ENCODE results near the gene PEX19.
A peak's percentile ranks its signal among the peaks of the same experiment; 100 is the strongest.
"Not testable (repeated sequence)": the region's sequence is repeated elsewhere in the genome, so short reads cannot be mapped to it uniquely, and the experiment has no call there.

The PEX19 gene, protein sequence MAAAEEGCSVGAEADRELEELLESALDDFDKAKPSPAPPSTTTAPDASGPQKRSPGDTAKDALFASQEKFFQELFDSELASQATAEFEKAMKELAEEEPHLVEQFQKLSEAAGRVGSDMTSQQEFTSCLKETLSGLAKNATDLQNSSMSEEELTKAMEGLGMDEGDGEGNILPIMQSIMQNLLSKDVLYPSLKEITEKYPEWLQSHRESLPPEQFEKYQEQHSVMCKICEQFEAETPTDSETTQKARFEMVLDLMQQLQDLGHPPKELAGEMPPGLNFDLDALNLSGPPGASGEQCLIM

DNA sequence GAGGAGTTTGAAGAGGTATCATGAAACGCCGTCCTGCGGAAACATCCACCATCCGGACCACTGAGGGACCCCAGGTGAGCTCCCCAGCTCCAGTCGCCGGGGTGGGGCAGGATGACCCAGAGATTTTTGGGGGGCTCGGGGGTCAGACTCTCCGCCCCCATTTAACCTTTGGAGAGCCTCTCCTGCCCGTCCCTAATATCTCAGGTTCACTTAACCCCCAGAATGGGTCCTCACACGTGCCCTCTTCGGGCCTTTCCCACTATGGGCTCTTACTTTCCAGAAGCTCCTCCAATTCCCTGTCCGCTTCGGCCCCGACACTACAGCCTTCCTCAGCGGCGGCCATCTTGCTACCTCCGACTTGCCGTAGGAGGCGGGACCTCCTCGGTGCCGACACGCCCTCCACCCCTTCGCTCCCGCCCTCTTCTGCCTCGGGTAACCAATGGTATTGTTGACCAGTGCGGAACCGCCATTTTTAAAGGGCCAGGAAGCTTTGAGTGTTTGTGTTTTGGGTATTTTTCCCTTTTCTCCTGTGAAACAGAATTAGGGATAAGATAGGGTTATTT lies at the start of gene PEX19:
PEX19 (minus strand) TSS at position 352 of the 563 bp plus-strand sequence; CDS start at position 343, 9 bp downstream.
- peak; percentile 90 for DNase-seq

DNA sequence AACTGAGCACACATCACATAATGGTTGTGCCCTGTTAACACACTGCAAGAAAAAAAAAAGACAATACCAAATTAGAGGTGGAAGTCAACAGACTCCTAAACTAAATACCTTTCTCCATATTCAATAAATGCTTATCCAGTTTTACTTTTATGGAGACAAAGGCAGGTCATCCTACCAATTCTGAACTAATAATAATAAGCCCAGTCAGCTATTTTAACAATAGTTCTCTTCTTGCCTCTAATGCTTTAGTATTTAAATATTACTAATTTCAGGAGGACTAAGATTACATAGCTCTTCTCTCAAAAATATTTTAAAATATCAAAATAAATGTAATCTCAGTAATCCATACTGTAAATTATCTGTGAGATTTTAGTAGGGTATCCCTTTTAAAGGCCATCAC lies 47.6 kb upstream of the PEX19 start:
- DNase-seq = no peak

DNA sequence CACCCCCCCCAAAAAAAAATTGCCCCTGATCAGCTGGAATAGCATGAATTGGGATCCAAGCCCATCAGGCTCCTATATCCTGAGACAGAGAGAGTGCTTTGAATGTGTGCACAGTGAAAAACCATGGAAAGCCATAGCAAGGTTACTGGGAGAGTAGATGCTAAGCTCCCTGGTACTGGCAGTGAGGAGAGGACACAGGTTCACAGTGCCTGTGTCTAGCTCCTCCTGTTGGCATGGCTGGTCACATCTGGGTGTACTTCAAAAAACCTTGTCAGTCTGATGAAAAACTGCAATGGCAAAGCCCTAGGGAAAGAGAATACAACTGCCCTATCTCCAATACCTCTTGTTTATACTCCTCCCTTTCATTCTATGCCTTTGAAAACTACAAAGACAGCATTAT lies 45.2 kb upstream of the PEX19 start:
- no peak for DNase-seq

DNA sequence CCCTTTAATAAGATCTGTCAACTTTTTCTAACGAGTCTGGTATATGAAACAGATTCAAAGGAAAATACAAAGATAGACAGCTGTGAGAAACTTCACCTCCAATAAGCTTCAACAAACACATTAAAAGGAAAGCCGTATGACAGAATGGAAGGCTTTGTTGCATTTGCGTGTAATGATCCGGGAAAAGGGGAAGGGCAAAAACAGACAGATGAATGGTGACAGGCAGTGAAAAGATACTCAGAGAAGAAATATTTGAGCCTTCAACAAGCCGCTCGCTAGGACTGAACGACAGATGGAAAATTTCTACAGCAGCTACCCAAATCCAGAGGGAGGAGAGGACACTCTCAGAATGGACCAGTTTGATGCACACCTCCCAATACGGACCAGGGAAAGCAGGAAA lies 43.3 kb upstream of the PEX19 start:
- no peak for DNase-seq

DNA sequence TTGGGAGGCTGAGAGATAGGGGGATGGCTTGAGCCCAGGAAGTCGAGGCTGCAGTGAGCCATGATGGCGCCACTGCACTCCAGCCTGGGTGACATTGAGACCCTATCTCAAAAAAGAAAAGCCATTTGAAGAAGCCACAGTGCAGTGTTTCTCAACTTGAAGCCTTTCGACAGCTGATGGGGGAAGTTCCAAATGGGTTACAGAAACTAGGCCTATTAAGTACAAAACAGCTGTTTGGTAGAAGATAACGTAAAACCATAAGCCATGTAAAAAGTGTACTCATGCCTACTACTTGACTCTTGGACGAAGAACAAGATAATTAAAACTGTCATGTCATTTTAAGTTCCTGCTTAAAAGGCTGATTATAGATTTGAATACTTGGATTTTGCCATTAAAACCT lies 41.5 kb upstream of the PEX19 start:
- DNase-seq = peak; percentile 79

DNA sequence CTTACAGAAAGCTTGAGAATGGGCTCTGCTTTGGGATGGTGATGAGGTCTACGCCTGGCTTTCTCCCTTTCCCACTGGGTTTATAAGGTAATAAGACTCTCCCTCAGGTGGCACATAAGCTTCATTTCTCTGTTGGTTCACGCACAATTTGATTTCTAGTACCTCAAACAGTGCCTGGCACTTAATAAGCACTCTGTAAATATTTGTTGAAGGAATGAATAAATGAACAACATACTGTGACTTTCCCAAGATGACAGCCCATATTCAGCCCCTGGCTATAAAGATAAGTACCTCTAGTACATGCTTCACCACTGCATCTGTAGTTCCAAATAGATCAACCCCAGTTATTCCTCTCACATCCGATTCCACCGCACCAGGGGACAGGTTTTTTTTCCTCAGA lies 40.3 kb upstream of the PEX19 start:
- no peak for DNase-seq

DNA sequence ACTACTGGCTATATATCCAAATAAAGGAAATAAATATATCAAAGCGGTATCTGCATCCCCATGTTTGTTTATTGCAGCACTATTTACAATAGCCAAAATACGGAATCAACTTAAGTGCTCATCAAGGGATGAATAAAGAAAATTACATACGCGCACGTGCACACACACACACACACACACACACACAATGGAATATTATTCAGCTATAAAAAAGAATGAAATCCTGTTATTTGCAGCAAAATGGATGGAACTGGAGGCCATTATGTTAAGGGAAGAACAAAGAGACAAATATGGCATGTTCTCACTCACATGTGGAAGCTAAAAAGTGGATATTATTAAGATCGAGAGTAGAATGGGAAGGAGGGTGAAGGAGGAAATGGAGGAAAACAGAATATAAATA lies 37.9 kb upstream of the PEX19 start:
- no peak for DNase-seq

DNA sequence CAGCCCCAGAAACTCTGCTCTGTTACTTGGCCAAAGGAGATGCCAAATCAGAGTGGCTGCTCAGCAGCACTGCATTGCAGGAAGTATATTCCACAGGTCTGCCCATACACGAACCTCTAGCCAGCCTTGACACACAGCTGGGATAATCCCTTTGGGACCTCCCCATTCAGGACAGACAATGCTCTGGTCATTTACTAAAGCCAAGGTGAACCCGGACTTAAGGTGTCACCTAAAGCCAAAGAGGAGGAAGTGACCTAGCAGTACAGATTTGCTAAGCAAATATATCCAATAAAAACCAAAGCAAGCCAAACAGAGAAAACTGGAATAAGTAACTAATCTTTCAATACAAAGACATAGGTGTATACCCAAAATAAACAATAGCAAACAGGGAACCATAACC lies 30.4 kb upstream of the PEX19 start:
- DNase-seq = no peak

DNA sequence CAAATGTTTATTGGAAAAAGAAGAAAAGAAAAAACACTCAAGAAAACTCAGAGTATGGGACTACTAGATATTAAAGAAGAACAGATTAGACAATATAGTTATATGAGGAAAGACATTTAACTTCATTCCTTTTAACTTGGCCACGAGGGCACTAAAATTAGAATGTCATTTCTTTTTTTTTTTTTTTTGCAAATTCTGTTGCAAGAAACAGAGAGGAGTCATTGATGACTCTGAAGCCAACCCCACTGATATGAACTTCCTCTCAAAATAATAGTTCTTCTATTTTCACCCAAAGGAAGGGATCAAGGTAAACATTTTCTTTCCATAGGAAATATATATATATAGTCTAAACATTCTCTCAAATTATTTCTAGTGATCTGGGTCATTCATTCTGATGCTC lies 24.6 kb upstream of the PEX19 start:
- no peak for DNase-seq

DNA sequence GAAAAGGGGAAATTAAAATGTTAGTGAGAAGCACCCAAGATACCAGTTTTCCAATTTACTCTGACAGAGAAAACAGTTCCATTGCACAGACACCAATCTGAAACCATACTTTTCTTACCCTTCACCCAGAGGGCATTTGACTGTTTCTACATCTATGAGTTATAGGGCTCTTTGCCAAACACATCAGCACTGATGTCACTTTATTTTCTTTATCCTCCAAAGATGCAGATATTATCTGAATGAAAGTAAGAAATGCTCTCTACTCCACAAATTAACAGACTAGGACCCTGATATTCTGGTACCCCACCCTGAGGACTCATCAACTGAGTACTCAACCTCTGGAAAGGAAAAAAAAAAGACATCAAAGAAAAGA lies 24.2 kb upstream of the PEX19 start:
- DNase-seq = no peak

DNA sequence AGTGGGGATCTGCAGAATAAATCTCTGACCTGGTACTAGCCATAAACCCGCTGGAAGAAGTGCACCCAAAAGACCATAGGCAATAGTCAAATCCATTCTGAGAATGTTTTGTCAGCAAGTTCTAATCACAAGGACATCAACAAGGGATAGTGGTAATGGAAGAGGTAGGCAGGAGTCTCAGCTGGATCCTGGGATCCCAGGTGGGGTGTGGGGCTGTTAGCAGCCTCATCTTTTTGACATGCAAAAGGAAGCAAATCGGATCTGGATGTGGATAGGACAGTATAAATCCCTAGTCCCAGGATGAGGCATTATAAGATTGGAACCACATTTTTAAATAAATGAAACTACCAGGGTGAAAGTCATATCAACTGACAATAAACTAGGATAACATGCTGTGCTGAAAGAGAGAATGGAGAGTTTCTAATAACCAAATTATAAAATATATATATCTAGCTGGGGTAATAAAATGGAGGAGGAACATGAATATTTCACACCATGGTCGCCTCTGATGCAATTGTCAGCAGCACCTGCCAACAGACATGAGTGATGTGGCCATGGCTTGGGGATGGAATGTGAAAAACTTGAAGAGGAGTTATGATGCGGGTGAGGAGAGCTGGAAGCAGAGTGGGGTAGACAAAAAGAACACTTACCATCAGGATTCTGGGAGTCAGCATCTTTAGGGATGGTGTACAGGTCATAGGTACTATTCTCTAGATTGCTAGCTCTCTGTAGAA lies 23.7 kb upstream of the PEX19 start:
- DNase-seq = no peak

DNA sequence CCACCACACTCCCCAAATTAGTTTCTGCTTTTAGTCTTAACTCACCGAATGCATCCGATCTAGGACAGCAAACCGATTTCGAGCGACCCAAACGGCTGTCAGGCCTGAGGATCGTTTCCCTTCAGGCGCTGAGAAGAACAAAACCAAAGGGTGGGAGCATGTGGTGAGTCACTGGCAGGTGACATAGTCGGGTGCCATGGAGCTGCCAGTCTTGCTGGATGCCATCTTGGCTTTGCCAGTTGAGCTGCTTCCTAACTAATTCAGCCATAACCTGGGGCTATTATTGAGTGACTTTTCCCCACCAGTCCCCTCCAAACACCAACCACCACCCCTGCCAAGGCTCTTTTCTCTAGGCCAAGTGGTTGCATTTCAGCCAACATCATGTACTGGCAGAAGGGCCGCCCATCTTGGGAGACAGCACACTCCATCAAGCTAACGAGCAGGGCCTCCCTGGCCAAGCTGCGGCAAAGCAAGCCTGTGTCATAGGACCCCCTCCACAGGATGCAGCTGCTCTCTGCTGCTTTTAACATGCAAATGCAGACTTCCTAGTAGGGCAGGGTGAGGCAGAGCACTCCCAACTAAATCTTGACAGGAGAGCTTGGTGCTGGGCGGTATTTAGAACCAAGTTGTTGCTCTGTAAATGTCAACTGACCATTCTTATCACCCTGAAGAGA lies 22.3 kb upstream of the PEX19 start:
- DNase-seq = no peak

DNA sequence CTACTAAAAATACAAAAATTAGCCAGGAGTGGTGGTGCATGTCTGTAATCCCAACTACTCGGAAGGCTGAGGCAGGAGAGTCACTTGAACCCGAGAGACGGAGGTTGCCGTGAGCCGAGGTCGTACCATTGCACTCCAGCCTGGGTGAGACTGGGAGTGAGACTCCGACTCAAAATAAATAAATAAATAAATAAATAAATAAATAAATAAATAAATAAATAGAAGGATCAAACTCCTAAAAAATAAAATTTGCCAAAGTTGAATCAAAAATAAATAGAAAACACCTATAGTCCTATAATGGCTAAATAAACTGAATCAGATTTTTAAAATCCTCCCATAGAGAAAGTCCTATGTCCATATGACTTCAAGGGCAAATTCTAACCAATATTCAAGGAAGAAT lies 15.2 kb upstream of the PEX19 start:
- no peak for DNase-seq

DNA sequence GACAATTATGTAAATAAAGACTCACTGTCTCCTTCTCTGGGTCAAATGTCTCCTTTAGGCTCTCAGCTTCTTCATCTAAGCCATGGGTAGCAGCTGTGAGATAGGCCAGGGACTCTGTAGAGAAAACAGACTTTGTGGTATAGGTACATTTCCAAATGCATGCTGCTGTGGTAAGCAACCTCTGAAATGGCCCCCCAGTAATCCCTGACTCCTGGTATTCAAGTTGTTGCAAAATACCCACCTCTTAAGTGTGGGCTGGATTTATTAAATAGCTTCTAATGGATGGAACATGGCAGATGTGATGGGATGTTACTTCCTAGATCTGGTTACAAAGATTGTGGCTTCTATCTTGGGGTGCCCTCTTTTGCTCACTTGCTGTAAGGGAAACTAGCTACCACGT lies 11.1 kb upstream of the PEX19 start:
- DNase-seq = no peak

DNA sequence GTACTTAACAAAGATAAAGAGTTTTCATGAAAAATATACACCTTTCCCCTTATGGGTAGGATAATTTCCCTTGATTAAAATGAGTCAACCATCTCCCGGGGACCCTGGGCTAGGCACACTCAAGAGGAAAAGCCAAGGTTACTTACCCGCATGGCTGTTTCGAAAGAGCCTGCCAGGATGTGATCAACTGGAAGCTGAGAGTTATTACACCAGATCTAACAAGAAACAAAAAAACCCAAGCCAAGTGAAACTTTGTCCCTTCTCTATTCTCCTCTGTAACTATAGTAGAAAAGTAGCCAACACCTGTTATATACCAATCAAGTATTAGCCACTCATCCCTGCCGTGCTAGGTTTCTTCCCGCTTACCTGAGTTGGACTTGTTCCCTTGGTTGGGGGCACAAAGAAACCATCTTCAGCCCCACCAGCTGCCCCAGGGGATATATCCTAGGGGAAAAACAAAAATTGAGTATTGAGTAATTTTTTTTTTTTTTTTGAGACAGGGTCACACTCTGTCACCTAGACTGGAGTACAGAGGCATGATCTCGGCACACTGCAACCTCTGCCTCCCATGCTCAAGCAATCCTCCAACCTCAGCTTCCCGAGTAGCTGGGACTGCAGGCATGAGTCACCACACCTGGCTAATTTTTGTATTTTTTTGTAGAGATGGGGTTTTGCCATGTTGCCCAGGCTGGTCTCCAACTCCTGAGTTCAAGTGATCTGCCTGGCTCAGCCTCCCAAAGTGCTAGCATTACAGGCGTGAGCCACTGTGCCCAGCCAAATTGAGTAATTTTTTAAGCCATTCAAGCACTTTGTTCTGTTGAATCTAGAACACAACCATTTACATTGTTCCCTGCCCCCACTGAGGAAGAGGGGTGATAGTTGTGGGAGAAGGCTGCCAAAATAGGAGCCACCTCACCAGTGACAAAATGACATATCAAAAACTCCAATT lies 8.4 kb upstream of the PEX19 start:
- no peak for DNase-seq

DNA sequence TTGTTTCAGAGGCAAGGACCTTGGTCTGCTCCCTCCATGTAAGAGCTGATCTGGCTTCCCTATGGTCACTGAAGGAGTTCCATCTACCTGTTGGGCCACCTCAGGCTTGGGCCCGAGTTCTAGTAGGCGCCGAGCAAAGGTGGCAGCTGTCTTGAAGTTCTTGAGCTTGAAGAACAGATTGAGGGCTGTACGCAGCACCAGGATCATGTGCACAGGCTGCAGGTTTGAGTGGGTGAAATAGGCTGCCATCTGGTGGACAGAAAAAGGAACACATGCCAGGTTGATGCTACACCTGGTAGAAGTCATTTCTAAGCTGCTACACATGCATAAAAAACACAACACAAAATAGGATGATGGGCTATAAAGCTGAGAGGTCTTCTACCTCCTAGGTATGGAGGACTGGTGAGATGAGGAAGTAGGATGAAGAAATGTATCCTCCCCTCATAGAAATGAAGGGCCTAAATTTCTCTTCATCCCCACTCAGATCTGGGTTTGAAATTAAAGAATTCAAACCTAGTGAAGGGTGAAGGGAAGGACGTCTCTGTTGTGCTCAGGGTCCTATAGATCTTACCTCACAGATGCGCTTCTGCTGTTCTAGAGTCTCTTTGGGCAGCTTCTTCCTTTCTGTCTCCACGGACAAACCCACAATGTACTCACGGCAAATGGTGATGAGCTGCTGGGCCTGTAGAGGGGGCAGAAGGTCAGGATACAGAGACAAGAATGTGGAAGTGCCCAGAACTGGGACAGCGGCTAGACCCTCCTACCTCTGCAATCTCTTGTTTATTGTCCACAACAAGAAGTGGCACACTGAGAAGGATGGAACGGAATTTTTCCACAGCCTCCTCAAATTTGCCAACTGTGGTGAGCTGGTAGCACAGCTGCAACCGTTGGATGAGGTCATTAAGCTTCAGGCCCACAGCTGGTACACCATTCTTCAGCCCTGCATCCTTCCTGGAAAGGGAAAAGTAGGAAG lies 6.6 kb upstream of the PEX19 start:
- DNase-seq = peak; percentile 65

DNA sequence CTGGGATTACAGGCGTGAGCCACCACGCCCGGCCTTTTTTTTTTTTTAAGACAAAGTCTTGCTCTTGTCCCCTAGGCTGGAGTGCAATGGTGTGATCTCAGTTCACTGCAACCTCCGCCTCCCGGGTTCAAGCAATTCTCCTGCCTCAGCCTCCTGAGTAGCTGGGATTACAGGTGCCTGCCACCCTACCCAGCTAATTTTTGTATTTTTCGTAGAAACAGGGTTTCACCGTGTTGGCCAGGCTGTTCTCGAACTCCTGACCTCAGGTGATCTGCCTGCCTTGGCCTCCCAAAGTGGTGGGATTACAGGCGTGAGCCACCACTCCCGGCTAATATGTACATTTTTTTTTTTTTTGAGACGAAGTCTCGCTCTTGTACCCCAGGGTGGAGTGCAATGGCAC lies 2.8 kb upstream of the PEX19 start:
- DNase-seq = not testable (repeated sequence)

DNA sequence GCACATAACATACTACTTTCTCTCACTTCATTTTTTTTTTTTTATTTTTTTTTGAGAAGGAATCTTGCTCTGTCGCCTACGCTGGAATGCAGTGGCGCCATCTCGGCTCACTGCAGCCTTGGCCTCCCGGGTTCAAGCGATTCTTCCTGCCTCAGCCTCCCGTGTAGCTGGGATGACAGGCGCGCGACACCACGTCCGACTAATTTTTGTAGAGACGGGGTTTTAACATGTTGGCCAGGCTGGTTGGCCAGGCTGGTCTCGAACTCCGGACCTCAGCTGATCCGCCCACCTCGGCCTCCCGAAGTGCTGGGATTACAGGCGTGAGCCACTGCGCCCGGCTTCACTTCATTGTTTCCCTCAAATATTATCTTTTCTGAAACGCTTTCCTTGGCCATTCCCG lies 573 bp upstream of the PEX19 start:
- no peak for DNase-seq

DNA sequence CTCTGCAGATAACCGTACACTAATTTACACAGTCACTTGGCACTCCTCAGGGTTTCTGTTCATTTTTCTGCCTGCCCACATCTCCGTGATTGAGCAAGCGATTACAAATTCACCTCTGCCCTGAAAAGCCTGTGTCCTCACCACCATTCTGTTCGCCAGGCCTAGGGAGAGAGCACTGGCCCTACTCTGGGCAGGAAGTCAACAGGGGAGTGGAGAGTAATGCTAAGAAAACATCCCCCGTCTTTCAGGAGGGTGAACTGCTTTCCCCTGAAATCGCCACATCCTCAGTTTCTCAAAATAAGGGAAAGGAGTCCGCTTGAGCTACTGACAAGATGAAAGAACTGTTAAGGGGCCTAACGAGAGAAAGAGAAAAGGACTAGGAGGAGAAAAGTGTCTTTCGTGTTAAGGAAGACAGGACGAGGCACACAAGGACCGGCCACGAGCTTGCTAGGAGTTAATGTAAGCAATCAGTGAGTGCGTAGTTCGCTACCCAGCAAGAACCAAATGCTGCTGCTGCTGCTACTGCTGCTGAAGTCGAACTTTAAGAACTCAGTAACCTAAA lies 632 bp downstream of the PEX19 start:
- peak; percentile 41 for DNase-seq

DNA sequence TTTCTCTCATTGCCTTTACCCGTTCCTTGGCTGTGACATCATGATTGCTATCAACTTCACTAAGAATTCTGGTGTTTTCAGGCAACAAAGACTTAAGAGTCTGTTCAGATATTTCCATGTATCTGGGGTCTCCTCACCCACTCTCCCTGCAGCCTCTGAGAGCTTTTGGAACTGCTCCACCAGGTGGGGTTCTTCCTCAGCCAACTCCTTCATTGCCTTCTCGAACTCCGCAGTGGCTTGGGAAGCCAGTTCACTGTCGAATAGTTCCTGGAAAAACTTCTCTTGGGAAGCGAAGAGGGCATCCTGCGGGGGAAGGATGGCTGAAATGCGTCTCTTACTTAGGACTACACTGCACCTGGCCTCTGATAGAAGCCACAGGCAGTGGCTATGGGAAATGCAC lies 2.1 kb downstream of the PEX19 start:
- DNase-seq = no peak

DNA sequence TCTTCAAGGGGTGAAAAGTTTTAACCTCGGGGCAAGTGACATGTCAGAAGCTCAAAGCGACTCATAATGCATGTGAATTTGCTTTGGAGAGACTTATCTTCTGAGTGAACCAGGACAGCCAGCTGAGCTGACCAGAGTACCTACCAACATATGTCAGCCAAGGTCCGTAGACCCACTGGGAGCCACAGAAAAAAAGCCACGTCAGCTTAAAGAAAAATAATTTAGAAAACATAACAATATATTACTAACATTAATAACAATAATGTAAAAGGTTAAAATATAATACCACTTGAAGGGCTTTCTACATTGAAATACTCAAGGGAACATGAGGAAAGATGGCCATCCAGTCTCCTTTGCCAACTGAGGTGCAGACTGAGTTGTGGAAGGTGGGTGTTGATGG lies 6.9 kb downstream of the PEX19 start:
- no peak for DNase-seq
